NB4 (cell line): Measurements from ENCODE around the gene PITPNB.

ENCODE experiments used
- POLR2A ChIP-seq: IDR thresholded peaks from 2 replicates; pipeline ENCODE4 v1.6.1; 2011; ENCODE audit warnings: mild to moderate bottlenecking; ENCODE audit not compliant: insufficient read length; ENCODE audit errors: extremely low read depth
- TF ChIP-seq, protein P1 (sequence below): IDR thresholded peaks from one replicate; pipeline ENCODE4 v1.5.1; 2012; ENCODE audit warnings: low read depth, low read length
- TF ChIP-seq, protein P2 (sequence below): IDR thresholded peaks from 2 replicates; pipeline ENCODE4 v1.6.1; 2011; ENCODE audit warnings: low read depth, low read length

DNA sequence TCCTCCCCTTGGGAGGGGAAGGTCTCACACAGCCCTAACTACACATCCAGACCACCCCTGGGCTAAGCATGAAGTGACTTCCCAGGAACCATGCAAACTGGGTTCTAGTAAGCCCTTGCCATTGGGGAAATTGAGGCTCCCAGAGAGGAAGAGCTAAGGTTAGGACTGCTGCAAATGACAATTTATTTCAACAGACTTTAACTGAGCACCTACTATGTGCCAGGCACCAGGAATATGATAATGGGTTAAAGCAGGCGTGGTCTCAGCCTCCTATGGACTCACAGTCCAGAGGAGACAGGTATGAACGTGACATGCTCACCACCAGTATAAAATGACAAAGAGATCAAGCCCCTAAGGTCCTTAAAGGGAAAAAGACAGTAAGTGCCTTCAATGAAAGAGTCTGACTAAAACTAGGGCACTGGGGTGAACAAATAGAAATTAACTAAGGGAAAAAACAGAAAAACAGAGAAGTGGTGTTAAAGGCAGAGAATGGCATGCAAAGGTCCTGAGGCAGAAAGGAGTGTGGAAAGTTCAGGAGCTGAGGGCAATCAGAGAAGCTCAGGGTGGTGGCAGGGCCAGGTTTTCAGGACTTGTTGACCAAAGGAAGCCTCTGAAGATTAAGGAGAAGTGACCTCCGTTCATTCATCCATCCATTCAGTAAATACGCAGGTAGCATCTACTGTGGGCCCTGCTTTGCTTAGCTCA, 103.1 kb downstream of the PITPNB start:
- TF ChIP-seq, protein P1, sequence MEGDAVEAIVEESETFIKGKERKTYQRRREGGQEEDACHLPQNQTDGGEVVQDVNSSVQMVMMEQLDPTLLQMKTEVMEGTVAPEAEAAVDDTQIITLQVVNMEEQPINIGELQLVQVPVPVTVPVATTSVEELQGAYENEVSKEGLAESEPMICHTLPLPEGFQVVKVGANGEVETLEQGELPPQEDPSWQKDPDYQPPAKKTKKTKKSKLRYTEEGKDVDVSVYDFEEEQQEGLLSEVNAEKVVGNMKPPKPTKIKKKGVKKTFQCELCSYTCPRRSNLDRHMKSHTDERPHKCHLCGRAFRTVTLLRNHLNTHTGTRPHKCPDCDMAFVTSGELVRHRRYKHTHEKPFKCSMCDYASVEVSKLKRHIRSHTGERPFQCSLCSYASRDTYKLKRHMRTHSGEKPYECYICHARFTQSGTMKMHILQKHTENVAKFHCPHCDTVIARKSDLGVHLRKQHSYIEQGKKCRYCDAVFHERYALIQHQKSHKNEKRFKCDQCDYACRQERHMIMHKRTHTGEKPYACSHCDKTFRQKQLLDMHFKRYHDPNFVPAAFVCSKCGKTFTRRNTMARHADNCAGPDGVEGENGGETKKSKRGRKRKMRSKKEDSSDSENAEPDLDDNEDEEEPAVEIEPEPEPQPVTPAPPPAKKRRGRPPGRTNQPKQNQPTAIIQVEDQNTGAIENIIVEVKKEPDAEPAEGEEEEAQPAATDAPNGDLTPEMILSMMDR, result no peak
- TF ChIP-seq POLR2A, result no peak
- TF ChIP-seq, protein P2, sequence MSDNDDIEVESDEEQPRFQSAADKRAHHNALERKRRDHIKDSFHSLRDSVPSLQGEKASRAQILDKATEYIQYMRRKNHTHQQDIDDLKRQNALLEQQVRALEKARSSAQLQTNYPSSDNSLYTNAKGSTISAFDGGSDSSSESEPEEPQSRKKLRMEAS, result no peak
